IMR-90 (cell line): ENCODE results near the gene LHPP. TPM values are rescaled to one million over a fixed set of nuclear protein-coding genes. Genes with fewer than 3 reads are reported as not detected.

Experiments
- ATAC-seq: fragments of 200-7000 bp; cut with Tn5 transposase; 2 replicates; pipeline ENCODE4 v1.9.1; 2020; ENCODE audit warnings: low read depth, mild to moderate bottlenecking, moderate library complexity
- BruUV-seq: library from RNA; stranded (reverse); fragments of 400-500 nt; replicated peaks from 2 replicates; lab custom pipeline; 2021; lab: Mats Ljungman, UMichigan
- CTCF ChIA-PET: fragments of 300-600 bp; formaldehyde crosslinking; extraction: SDS; loops from one replicate; lab custom pipeline; 2021; ENCODE audit warnings: antibody characterized with exemption; lab: Yijun Ruan, JAX
- POLR2A ChIA-PET: fragments of 300-600 bp; sonication (Branson Sonifier 250); formaldehyde crosslinking; loops from one replicate; lab custom pipeline; 2022; ENCODE audit warnings: antibody characterized with exemption; ENCODE audit not compliant: unreplicated experiment; lab: Charles Lee
- DNase-seq: peaks from one replicate; pipeline ENCODE4 v3.0.0; 2013
- H2AFZ ChIP-seq: replicated peaks from 2 replicates; pipeline ENCODE3; 2013; ENCODE audit warnings: low read length, mild to moderate bottlenecking; ENCODE audit not compliant: poor library complexity
- H2AK5ac ChIP-seq: 2 replicates; pipeline ENCODE4 v1.6.1; 2013; ENCODE audit warnings: low read depth, low read length, inconsistent platforms
- H2AK9ac ChIP-seq: replicated peaks from 2 replicates; pipeline ENCODE3; 2013; ENCODE audit warnings: mild to moderate bottlenecking, low read depth, low read length, moderate library complexity; ENCODE audit not compliant: poor library complexity
- H2BK120ac ChIP-seq: 2 replicates; pipeline ENCODE4 v1.6.1; 2013; ENCODE audit warnings: low read depth, low read length, inconsistent platforms
- H2BK15ac ChIP-seq: 3 replicates; pipeline ENCODE4 v1.6.1; 2013; ENCODE audit warnings: low read depth, low read length, inconsistent platforms
- H2BK20ac ChIP-seq: 2 replicates; pipeline ENCODE4 v1.6.1; 2013; ENCODE audit warnings: low read depth, mild to moderate bottlenecking, inconsistent platforms, low read length, moderate library complexity
- H2BK5ac ChIP-seq: 2 replicates; pipeline ENCODE4 v1.6.1; 2013; ENCODE audit warnings: mild to moderate bottlenecking, low read depth, low read length, inconsistent platforms; ENCODE audit not compliant: poor library complexity, severe bottlenecking
- H3K14ac ChIP-seq: replicated peaks from 2 replicates; pipeline ENCODE4 v1.6.1; 2013; ENCODE audit warnings: low read depth, low read length, inconsistent platforms
- H3K18ac ChIP-seq: 2 replicates; pipeline ENCODE4 v1.6.1; 2013; ENCODE audit warnings: low read depth, low read length, control low read depth
- H3K23ac ChIP-seq: 2 replicates; pipeline ENCODE4 v1.6.1; 2013; ENCODE audit warnings: low read depth, low read length, inconsistent platforms
- H3K27ac ChIP-seq: 2 replicates; pipeline ENCODE4 v1.5.1; 2013; ENCODE audit warnings: mild to moderate bottlenecking, control low read depth, low read length; ENCODE audit not compliant: insufficient read depth
- H3K27me3 ChIP-seq: 2 replicates; pipeline ENCODE4 v1.6.1; 2013; ENCODE audit warnings: low read length; ENCODE audit not compliant: control insufficient read depth, insufficient read depth
- H3K36me3 ChIP-seq: 2 replicates; pipeline ENCODE4 v1.6.1; 2013; ENCODE audit warnings: low read length, mixed read lengths; ENCODE audit not compliant: control insufficient read depth, insufficient read depth
- H3K4ac ChIP-seq: 2 replicates; pipeline ENCODE4 v1.6.1; 2013; ENCODE audit warnings: low read depth, low read length, inconsistent platforms
- H3K4me1 ChIP-seq: 2 replicates; pipeline ENCODE4 v1.6.1; 2013; ENCODE audit warnings: low read length, mixed read lengths; ENCODE audit not compliant: control insufficient read depth, insufficient read depth
- H3K4me2 ChIP-seq: 2 replicates; pipeline ENCODE4 v1.6.1; 2013; ENCODE audit warnings: low read depth, mild to moderate bottlenecking, control low read depth, low read length, moderate library complexity
- H3K4me3 ChIP-seq: 2 replicates; pipeline ENCODE4 v1.5.1; 2013; ENCODE audit warnings: low read depth, mild to moderate bottlenecking, control low read depth, low read length, moderate library complexity; ENCODE audit not compliant: insufficient read depth
- H3K56ac ChIP-seq: 2 replicates; pipeline ENCODE4 v1.6.1; 2013; ENCODE audit warnings: low read length, inconsistent platforms; ENCODE audit not compliant: insufficient read depth; ENCODE audit errors: extremely low read depth
- H3K79me1 ChIP-seq, 2 experiments: 2 replicates each; pipeline ENCODE4 v1.6.1; 2013; ENCODE audit warnings: low read length in 2 of 2, inconsistent platforms in 1 of 2, low read depth in 1 of 2
- H3K9ac ChIP-seq: 2 replicates; pipeline ENCODE4 v1.6.1; 2013; ENCODE audit warnings: low read depth, low read length, control low read depth
- H3K9me1 ChIP-seq: 2 replicates; pipeline ENCODE4 v1.6.1; 2013; ENCODE audit warnings: low read length, inconsistent platforms; ENCODE audit not compliant: insufficient read depth
- H3K9me3 ChIP-seq: 2 replicates; pipeline ENCODE4 v1.6.1; 2013; ENCODE audit warnings: low read length; ENCODE audit not compliant: control insufficient read depth, insufficient read depth
- H4K20me1 ChIP-seq: 2 replicates; pipeline ENCODE4 v1.6.1; 2013; ENCODE audit warnings: low read length, inconsistent platforms; ENCODE audit not compliant: insufficient read depth
- H4K5ac ChIP-seq: 2 replicates; pipeline ENCODE4 v1.6.1; 2013; ENCODE audit warnings: mild to moderate bottlenecking, low read depth, low read length, control low read depth
- H4K8ac ChIP-seq, 2 experiments: 2 replicates each; pipeline ENCODE4 v1.6.1; 2013; ENCODE audit warnings: low read depth in 2 of 2, low read length in 2 of 2, control low read depth in 1 of 2, inconsistent platforms in 1 of 2
- H4K91ac ChIP-seq: 2 replicates; pipeline ENCODE4 v1.6.1; 2013; ENCODE audit warnings: low read depth, low read length, inconsistent platforms; ENCODE audit not compliant: insufficient read depth
- MAFK ChIP-seq: IDR thresholded peaks from 2 replicates; pipeline ENCODE4 v1.6.1; 2012; ENCODE audit warnings: low read depth, low read length, improper control_type of control experiment
- POLR2A ChIP-seq: IDR thresholded peaks from 2 replicates; pipeline ENCODE4 v1.6.1; 2012; ENCODE audit warnings: mild to moderate bottlenecking, low read depth, low read length
- RCOR1 ChIP-seq: IDR thresholded peaks from 2 replicates; pipeline ENCODE4 v1.6.1; 2012; ENCODE audit warnings: mild to moderate bottlenecking, low read length, improper control_type of control experiment; ENCODE audit not compliant: insufficient replicate concordance
- USF2 ChIP-seq: fragments of 150-350 bp; IDR thresholded peaks from 2 replicates; pipeline ENCODE4 v1.6.1; 2017; ENCODE audit warnings: mild to moderate bottlenecking, antibody characterized with exemption, low read length, low read depth
- WGBS, 2 experiments: methylation state at CpG; one replicate each; pipeline versions ENCODE4 v1.1.5 to v1.1.7; 2013; ENCODE audit warnings: missing lambda C conversion rate in 2 of 2; ENCODE audit not compliant: insufficient read length in 1 of 2; ENCODE audit errors: extremely low coverage in 2 of 2; 5-methylcytosine and 5-hydroxymethylcytosine counted together
- dilution Hi-C: fragments of 300-500 bp; cut with HindIII; formaldehyde crosslinking; loops from one replicate; pipeline ENCODE4 v1.14.3; 2018; ENCODE audit warnings: low sequenced_read_pairs; ENCODE audit not compliant: unreplicated experiment
- in situ Hi-C: fragments of 300-500 bp; cut with MboI; formaldehyde crosslinking; loops from 3 replicates; pipeline ENCODE4 v1.14.3; 2019; ENCODE audit warnings: low sequenced_read_pairs, inconsistent platforms, mixed read lengths
- intact Hi-C: fragments of 100-400 bp; cut with micrococcal nuclease; formaldehyde crosslinking; loops from 2 replicates; pipeline ENCODE4 v1.10.0; 2022
- polyA plus RNA-seq, 3 experiments: library from polyadenylated mRNA; depleted of rRNA; stranded (reverse); fragments of >200 nt; gene quantifications; 2 replicates each; pipeline ENCODE4 v1.2.3, GENCODE V29; 2012; ENCODE audit warnings: low replicate concordance in 1 of 3
- total RNA-seq: library from RNA; depleted of rRNA; stranded (reverse); fragments of >200 nt; gene quantifications from 2 replicates; pipeline ENCODE4 v1.2.3, GENCODE V29; 2012

The LHPP gene
- total and polyA plus RNA-seq, 2 of the 4 experiments (the other 2 are of a cell fraction) = 2.7 to 8.3 TPM

GRCh38 chr10:124522131-124522932 lies 60.7 kb downstream of the LHPP start:
- ChIA-PET CTCF (no interaction called here), POLR2A (no interaction called here)
- H3K36me3 ChIP-seq = no peaks in the 10 kb centered on the region
- no peaks in the 10 kb centered on the region; the same call in 1 of the 2 replicates for H3K27me3 ChIP-seq
- H2BK5ac ChIP-seq = no peak overlapping the region
- H3K4me1 ChIP-seq = peaks cover 9% of the 10 kb centered on the region; the same call in 1 of the 2 replicates
- no peak overlapping the region for H3K4me2 ChIP-seq
- H3K79me1 ChIP-seq = no peaks in the 10 kb centered on the region
- H4K91ac ChIP-seq = no peak overlapping the region
- no peak overlapping the region for H3K23ac ChIP-seq
- H3K14ac ChIP-seq = no peak overlapping the region
- H3K18ac ChIP-seq = no peak overlapping the region
- H3K9me3 ChIP-seq = no peaks in the 10 kb centered on the region
- no peak overlapping the region for H2AK5ac ChIP-seq
- in situ Hi-C loops = no loop called here
- WGBS, 2 experiments = 95% methylated on average over 7 of the region's 13 CpGs; no CpG with 5 or more reads in 1 of the 2 experiments
- no TSS peak for BruUV-seq
- no peak overlapping the region for H2AFZ ChIP-seq
- no peak overlapping the region for H3K27ac ChIP-seq
- dilution Hi-C loops = no loop called here
- no peaks in the 10 kb centered on the region for H3K9me1 ChIP-seq
- no peak overlapping the region for H3K4me3 ChIP-seq
- H4K8ac ChIP-seq = no peak overlapping the region
- ATAC-seq (no peak), DNase-seq (no peak)
- no peak overlapping the region for H3K56ac ChIP-seq
- no peak overlapping the region for H3K4ac ChIP-seq
- no peak overlapping the region for H2BK20ac ChIP-seq
- H4K5ac ChIP-seq = no peak overlapping the region
- peak overlapping the region; percentile 13 for H2AK9ac ChIP-seq
- H2BK15ac ChIP-seq = no peak overlapping the region
- intact Hi-C loops = no loop called here
- H3K9ac ChIP-seq = no peak overlapping the region
- H2BK120ac ChIP-seq = no peak overlapping the region
- no peaks in the 10 kb centered on the region for H4K20me1 ChIP-seq
- TF ChIP-seq POLR2A = no peak
- no peak for TF ChIP-seq USF2
- TF ChIP-seq RCOR1 = no peak
- no peak for TF ChIP-seq MAFK
